Heart right ventricle (tissue), 16 donors: ENCODE data around the gene USP31. TPM values are rescaled to one million over a fixed set of nuclear protein-coding genes. Genes with fewer than 3 reads are reported as not detected.
A peak's percentile ranks its signal among the peaks of the same experiment; 100 is the strongest.

Source experiments
- ATAC-seq, 8 donors: fragments of 200-7000 bp; cut with Tn5 transposase; one replicate each; pipeline ENCODE4 v1.9.1; 2020; ENCODE audit warnings: mild to moderate bottlenecking in 8 of 8, moderate library complexity in 8 of 8, moderate number of reproducible peaks in 1 of 8
- DNase-seq, 2 donors: peaks; one replicate each; pipeline ENCODE4 v3.0.0-alpha.2; 2020
- H3K27ac ChIP-seq, 10 donors: fragments of 200-600 bp; sonication (generic) in 2 of 10; one replicate each; pipeline versions ENCODE4 v1.5.0 to v1.8.0; 2020 to 2022; ENCODE audit warnings: mild to moderate bottlenecking in 3 of 10
- H3K27me3 ChIP-seq, 7 donors: fragments of 200-600 bp; one replicate each; pipeline ENCODE4 v1.8.0; 2021 to 2022; ENCODE audit warnings: mild to moderate bottlenecking in 2 of 7
- H3K36me3 ChIP-seq, 9 donors: fragments of 200-600 bp; sonication (generic) in 1 of 9; one replicate each; pipeline versions ENCODE4 v1.5.0 to v1.8.0; 2020 to 2022; ENCODE audit warnings: mild to moderate bottlenecking in 2 of 9
- H3K4me1 ChIP-seq, 9 donors: fragments of 200-600 bp; sonication (generic) in 1 of 9; one replicate each; pipeline versions ENCODE4 v1.5.0 to v1.8.0; 2020 to 2022; ENCODE audit warnings: mild to moderate bottlenecking in 4 of 9
- H3K4me3 ChIP-seq, 10 donors: fragments of 200-600 bp; sonication (generic) in 2 of 10; one replicate each; pipeline versions ENCODE4 v1.5.0 to v1.8.0; 2020 to 2022; ENCODE audit warnings: mild to moderate bottlenecking in 7 of 10, moderate library complexity in 2 of 10
- H3K9me3 ChIP-seq, 11 donors: fragments of 200-600 bp in 10 of 11; sonication (generic) in 2 of 11; one replicate each; pipeline versions ENCODE4 v1.5.0 to v1.8.0; 2013 to 2022; ENCODE audit warnings: mild to moderate bottlenecking in 2 of 11, control low read depth in 1 of 11, moderate library complexity in 1 of 11
- WGBS, 2 donors: extraction: QIAGEN DNeasy Blood & Tissue Kit; methylation state at CpG; one replicate each; pipeline ENCODE4 v1.1.7; 2013; ENCODE audit warnings: inconsistent platforms in 1 of 2; 5-methylcytosine and 5-hydroxymethylcytosine counted together
- intact Hi-C, 10 donors: fragments of 100-400 bp; cut with DNase I; formaldehyde crosslinking; loops; one replicate each; pipeline versions ENCODE4 v1.11.1 to v1.14.2; 2022
- polyA plus RNA-seq, 2 donors: library from polyadenylated mRNA; stranded (reverse); fragments of 200-250 nt; gene quantifications; one replicate each; pipeline ENCODE4 v1.2.3, GENCODE V29; 2013
- total RNA-seq, 10 donors: library from RNA; stranded (reverse); fragmentation: NEBNext Ultra II Directional in 3 of 10; extraction: Animal tissue kit (Norgen Biotek cat#: 25700) in 3 of 10; gene quantifications; one replicate each; pipeline versions ENCODE4 v1.2.1 to v1.2.4, GENCODE V29; 2021 to 2023
- TF ChIP-seq, protein P1 (sequence below), 9 donors: fragments of 200-600 bp; sonication (generic) in 2 of 9; IDR thresholded peaks; one replicate each; pipeline versions ENCODE4 v1.5.0 to v1.8.0; 2021 to 2022; ENCODE audit warnings: antibody characterized with exemption in 9 of 9, mild to moderate bottlenecking in 5 of 9, moderate library complexity in 1 of 9
- donor health status: Arrhythmogenic right ventricular cardiomyopathy.
- donor health status: ischemic (EF 13 %, LVEDD 7.1; RV severe dilation, severe dysfunction).
- donor health status: healthy with polysubstance abuse.
- donor health status: DM: no; HTN: yes; CAD: no.
- donor health status: DM: no; HTN: no; CAD: no.
- donor health status: ischemic (EF 25% LVEDD 6.9; RV normal size, moderate dysfunction).
- donor health status: ischemic (EF 25% LVEDD 5.7; RV mildly dilated, moderate dysfunction).
- donor health status: healthy.
- donor health status: DM: yes; HTN: yes; CAD: no.
- donor health status: Ischemic cardiomyopathy.
- donor health status: ischemic (EF 35%, LVEDD 5.7; RV mildly dilated, moderate dysfunction).
- donor health status: nonischemic (EF 11% LVEDD 7.7; RV severe dilation, severe dysfunction).
- donor health status: DM: yes; HTN: yes; CAD: no.
- donor health status: PGD.
- donor health status: ischemic (EF 29% LVEDD 5.4; RV normal size, mild dysfunction).
- donor health status: nonischemic (EF 23%, LVEDD 6.1; RV moderate dilation, normal function).

Gene USP31
- total and polyA plus RNA-seq, 12 donors = 8.9 to 32.1 (median 22.4) TPM

DNA sequence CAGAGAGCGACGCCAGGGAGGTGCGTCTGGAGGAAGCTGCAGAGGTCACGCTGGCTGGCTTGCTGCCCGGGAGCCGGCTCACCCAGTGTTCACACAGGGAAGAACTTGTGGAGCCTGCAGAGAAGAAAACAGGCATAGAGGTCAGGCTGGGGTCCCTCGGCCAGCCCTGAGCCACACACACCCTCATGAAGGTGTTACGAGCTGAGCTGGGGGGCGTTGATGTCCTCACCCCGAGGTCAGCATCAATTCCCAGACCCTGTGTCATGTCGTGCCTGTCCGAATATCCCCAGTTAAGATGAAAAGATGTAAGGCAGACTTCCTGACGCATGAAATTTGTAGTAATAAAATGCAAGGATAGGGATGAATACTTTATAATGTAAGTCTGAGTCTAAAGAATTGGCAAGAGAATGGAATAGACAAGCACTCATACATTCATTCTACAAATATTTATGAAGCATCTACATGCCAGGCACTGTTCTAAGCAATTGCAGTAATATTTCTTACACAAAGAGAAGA, 77.1 kb downstream of the USP31 start:
- Histone ChIP-seq H3K4me1 (peaks cover 12 to 58% (median 45%) of the 10 kb centered on the region in 9 donors), H3K9me3 (no peaks in the 10 kb centered on the region), H3K27ac (peak overlapping the region; percentile 41 to 95 (median 83)), H3K27me3 (no peaks in the 10 kb centered on the region), H3K36me3 (peaks cover 0 to 68% (median 19%) of the 10 kb centered on the region in 9 donors), H3K4me3 (peak overlapping the region in 3 of 10 donors; percentile 9 to 20 (median 13))
- ATAC-seq = peak; percentile 80 to 93 (median 87)
- TF ChIP-seq, protein P1, sequence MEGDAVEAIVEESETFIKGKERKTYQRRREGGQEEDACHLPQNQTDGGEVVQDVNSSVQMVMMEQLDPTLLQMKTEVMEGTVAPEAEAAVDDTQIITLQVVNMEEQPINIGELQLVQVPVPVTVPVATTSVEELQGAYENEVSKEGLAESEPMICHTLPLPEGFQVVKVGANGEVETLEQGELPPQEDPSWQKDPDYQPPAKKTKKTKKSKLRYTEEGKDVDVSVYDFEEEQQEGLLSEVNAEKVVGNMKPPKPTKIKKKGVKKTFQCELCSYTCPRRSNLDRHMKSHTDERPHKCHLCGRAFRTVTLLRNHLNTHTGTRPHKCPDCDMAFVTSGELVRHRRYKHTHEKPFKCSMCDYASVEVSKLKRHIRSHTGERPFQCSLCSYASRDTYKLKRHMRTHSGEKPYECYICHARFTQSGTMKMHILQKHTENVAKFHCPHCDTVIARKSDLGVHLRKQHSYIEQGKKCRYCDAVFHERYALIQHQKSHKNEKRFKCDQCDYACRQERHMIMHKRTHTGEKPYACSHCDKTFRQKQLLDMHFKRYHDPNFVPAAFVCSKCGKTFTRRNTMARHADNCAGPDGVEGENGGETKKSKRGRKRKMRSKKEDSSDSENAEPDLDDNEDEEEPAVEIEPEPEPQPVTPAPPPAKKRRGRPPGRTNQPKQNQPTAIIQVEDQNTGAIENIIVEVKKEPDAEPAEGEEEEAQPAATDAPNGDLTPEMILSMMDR (IDR thresholded peaks at IDR 0.05) = no peak
- intact Hi-C loops = loop anchor here in 5 of 10 donors (2.0 to 5.0 kb wide), 3 partner anchors 60 to 77 kb away; partner anchors contain the start of gene USP31 (in 4 of the 5)
- WGBS, 2 donors = 28 to 32% methylated on average over 13 of the region's 13 CpGs
- DNase-seq = peak; percentile 90

GRCh38 chr16:23071196-23072083, 77.8 kb downstream of the USP31 start:
- H3K4me3 ChIP-seq = peak overlapping the region in 4 of 10 donors; percentile 9 to 23 (median 16)
- 17 to 21% methylated on average over 8 of the region's 8 CpGs for WGBS, 2 donors

GRCh38 chr16:23069844-23070243, 79.4 kb downstream of the USP31 start:
- no peak for DNase-seq
- peak overlapping the region in 5 of 10 donors; percentile 79 to 95 (median 87) for H3K27ac ChIP-seq
- WGBS, 2 donors = 97% methylated on average over 6 of the region's 6 CpGs
- no peaks in the 10 kb centered on the region for H3K27me3 ChIP-seq
- intact Hi-C loops = loop anchor here in 5 of 10 donors (5.0 to 10.0 kb wide), 4 partner anchors 62 to 365 kb away; partner anchors contain the start of gene USP31 (in 4 of the 5)
- no peak overlapping the region for H3K4me3 ChIP-seq
- ATAC-seq = no peak
- TF ChIP-seq, protein P1 (IDR thresholded peaks at IDR 0.05) = no peak
- peaks cover 0 to 73% (median 19%) of the 10 kb centered on the region in 9 donors for H3K36me3 ChIP-seq
- H3K9me3 ChIP-seq = no peaks in the 10 kb centered on the region
- peaks cover 12 to 59% (median 40%) of the 10 kb centered on the region in 9 donors for H3K4me1 ChIP-seq

More at GRCh38 chr16:23071196-23072083, 77.8 kb downstream of the USP31 start:
- ATAC-seq (peak; percentile 76 to 91 (median 86)), DNase-seq (peak in 1 of 2 donors; percentile 50)
- Histone ChIP-seq H3K27ac (peak overlapping the region; percentile 41 to 95 (median 83)), H3K9me3 (no peaks in the 10 kb centered on the region), H3K36me3 (peaks cover 0 to 73% (median 19%) of the 10 kb centered on the region in 9 donors), H3K27me3 (no peaks in the 10 kb centered on the region), H3K4me1 (peaks cover 12 to 64% (median 46%) of the 10 kb centered on the region in 9 donors)
- intact Hi-C loops = loop anchor here in 5 of 10 donors (2.0 to 5.0 kb wide), 3 partner anchors 61 to 77 kb away; partner anchors contain the start of gene USP31 (in 4 of the 5)
- TF ChIP-seq, protein P1 (IDR thresholded peaks at IDR 0.05) = no peak
